HG03039 (cell line): ENCODE data around the gene ADAMTS8.

Source experiments
- ATAC-seq: cut with Tn5 transposase; IDR thresholded peaks from one replicate; pipeline ENCODE4 v1.9.1; 2021; ENCODE audit warnings: mild to moderate bottlenecking, moderate library complexity; ENCODE audit not compliant: unreplicated experiment

Gene ADAMTS8, protein sequence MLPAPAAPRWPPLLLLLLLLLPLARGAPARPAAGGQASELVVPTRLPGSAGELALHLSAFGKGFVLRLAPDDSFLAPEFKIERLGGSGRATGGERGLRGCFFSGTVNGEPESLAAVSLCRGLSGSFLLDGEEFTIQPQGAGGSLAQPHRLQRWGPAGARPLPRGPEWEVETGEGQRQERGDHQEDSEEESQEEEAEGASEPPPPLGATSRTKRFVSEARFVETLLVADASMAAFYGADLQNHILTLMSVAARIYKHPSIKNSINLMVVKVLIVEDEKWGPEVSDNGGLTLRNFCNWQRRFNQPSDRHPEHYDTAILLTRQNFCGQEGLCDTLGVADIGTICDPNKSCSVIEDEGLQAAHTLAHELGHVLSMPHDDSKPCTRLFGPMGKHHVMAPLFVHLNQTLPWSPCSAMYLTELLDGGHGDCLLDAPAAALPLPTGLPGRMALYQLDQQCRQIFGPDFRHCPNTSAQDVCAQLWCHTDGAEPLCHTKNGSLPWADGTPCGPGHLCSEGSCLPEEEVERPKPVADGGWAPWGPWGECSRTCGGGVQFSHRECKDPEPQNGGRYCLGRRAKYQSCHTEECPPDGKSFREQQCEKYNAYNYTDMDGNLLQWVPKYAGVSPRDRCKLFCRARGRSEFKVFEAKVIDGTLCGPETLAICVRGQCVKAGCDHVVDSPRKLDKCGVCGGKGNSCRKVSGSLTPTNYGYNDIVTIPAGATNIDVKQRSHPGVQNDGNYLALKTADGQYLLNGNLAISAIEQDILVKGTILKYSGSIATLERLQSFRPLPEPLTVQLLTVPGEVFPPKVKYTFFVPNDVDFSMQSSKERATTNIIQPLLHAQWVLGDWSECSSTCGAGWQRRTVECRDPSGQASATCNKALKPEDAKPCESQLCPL

DNA sequence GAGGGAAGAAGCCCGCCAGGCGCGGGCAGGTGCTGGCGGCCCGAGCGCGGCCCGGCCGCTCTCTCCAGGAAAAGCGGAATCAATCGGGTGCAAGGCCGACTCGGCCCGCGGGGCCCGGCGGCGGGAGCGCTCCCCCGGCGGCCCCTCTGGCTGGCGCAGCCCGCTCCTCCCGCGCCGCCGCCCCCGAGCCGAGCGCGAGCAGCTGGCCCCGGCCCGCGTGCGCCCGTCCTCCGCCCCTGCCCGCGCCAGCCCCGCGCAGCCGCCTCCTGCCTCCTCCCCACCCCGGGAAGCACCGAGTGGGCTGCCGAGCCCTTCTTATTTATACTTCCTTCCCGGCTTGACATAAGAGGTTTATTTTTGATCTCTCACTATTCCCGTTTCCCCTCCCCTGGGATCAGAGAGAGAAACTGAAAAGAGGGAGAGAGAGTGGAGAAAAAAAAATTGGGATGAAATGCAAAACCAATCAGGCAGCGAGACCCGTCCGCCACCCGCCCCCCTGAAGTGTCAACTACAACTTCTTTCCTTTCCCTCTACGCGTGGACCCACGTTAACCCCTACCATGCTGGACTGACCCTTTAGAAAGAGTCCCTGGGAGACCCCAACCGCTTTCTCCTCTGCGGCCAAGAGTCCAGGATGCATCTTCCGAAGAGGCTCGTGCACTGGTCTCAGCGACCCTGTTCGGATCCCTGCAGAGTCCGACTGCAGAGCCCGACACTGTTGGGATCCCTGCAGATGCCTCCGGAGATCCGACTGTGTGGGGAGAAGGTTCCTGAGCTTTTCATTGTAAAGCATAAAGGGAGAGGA lies at the start of gene ADAMTS8:
Gene ADAMTS8, minus strand, starts transcription at position 294 of the 804 bp plus-strand sequence. CDS start 323 bp downstream, outside the sequence.
- ATAC-seq, result no peak

DNA sequence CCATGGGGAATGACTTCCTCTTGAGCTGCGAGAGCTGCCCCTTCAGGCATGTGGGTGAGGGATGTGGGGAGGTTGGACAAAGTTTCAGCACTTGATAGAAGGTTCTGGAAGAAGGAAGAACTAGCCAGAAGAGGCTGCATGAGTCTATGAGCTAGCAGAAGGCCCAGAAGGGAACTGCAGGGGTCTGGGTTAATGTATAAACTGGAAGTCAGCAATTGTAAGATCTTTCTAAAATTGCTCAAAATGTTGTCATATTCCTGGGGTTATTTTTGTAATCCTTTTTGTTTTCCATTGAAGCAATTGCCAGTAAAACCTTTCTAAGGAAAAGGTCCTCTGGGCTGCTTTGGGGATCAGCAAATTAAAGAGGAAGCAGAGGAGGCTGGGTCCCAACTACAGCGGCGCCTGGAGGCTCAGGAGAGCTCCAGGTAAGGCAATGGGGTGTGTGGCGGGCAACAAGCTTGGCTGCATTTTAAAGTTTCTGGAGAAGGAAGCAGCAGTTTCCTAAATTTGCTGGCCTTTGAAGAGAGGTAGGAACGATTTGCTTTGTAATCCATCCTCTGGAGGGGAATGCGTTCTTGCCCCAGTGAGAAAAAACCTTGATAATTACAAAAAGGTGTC lies 49.3 kb upstream of the ADAMTS8 start:
- ATAC-seq, result no peak

DNA sequence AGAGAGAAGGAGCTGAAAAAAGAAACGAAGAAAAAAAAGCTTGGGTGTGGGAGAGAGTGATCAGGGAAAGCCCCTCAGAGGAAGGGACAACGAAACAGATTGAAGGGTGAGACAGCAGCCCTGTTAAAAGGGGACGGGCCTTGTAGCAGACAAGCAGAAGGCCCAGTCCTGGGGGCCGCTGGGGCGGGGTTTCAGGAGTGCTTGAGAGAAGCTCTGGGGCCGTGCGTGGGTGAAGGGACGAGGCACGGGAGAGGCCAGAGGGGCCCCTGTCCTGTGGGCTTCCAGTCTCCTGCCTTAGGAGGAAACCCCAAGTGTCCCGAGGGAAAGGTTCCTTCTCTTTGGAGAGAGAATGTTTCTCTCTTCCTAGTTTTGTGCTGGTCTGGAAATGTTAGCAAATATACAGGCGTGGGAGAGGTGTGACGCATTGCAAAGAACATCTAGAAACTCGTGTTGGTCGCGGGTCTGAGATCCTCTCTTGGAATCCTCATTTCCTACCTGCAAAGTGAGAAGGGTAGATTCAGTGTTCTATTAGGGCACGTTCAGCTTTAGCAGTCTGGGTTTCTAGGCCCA lies 48.6 kb upstream of the ADAMTS8 start:
- ATAC-seq, result no peak

DNA sequence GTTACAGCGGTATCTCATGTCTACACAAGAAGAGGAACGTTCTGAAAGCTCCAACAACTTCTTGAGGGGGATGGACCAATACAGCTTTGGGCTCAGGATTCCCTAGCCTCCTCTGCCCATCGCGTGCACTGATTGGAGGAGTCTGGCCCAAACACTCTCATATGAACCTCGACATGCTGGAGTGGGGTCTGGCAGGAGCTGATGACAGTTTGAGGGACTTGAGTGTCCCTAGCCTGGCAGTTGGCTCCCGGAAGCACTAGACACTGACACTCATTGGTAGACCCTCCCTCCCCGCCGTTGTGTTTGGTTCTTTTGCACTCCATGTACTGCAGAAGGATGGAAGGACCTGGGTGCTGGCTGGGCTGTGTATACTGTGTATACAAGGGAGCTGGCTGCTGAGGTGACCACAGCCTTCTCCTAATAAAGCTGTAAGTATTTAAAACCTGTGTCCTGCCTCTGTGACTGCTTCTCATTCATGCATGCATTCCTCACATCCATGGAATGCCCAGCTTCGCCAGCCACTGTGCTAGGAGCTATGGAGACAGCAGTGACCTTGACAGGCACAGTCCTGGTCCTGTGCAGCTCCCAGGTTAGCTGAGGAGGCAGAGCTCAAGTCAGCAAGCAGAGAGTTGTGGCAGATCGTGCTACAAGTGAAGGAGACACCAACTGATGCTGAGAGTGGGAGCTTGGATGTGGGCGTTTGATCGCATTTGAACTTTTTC lies 48.0 kb upstream of the ADAMTS8 start:
- ATAC-seq, result no peak

DNA sequence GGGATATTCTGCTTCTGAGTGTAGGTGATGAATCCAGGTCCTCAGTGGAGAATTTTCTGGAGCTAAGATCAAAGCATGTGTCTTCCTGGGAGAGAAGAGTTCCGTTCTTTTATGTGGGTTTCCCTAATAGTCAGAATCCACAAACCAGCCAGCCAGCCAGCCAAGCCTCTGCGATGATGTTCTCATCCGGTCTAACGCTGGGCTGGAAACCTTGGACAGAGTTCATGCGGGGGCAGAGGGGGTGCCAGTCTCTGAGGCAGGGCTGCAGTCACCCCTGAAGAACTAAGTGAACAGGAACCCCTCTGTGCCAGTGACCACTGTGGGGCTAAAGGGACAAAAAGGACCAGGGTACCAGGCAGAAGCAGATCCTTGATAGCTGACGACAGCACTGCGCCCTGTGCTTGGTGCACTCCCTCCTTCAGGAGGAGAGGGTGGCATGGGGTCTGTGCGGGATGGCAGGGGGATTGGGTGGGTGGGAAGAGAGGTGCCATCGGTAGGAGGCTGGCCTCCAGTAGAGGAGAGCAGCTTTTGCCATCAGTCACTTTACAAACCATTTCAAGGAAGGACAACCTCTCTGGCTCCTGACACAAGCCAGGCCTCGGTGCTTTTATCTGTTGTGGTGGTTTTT lies 47.1 kb upstream of the ADAMTS8 start:
- no peak for ATAC-seq

DNA sequence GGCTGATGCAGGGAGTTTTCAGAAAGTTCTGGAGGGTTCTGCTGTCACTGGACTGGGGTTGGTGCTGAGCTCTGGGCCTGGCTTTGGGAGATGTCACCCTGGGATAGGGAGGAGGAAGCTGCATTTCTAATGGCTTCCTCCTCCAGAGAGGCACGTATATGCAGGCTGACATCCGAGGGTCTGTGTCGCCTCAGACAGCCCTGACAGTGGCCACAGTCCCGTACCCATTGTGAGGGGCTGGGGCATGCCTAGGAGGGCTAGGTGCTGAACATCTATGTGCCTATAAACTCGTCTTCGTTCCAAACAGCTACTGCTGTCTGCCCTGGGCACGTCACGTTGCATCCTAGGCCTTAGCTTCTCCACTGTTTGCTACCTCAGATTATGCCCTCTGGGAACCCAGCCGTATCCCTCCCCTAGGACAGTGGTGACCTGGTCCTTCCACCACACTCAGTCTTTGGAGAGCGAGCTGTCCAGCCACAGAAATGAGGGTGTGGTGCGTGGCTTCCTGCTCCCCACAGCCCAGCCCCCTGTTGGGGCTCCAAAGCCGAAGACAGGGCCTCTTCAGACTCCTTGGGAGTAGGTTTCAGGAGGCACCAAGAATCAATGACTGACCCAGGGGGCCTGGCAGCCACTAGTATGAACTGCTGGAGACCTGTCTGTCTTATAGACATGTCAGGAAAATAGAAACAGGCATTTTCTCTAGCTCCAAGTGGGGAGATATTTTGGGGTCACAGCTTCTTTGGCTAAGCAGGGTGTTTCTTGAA lies 46.4 kb upstream of the ADAMTS8 start:
- ATAC-seq, result no peak

DNA sequence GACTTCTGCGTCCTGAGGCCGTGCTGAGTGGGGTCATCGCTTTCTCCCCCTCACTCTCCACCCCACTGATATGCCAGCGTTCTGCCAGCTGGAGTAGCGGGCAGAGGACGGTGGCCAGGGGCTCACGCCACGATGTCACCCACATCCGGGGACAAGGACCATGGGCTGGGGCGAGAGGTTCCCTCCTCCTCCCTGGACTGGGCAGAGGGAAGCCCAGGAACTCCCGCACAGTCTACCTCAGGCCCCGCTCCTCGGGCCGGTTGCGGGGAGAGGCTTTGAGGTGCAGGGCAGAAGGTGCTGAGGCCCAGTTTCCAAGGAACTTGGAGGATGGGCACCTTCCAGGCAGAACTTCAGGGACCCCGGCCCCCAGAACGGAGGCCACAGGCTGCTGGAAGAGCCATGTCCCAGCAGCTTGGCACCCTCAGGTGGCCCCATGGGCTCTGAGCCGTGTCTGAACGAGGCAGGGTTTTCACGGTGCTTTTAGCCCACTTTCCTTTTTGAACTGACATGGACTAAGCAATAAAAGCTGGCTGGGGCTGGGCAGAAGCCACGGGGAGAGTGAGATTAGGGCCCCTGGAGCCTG lies 45.5 kb upstream of the ADAMTS8 start:
- ATAC-seq, result no peak

DNA sequence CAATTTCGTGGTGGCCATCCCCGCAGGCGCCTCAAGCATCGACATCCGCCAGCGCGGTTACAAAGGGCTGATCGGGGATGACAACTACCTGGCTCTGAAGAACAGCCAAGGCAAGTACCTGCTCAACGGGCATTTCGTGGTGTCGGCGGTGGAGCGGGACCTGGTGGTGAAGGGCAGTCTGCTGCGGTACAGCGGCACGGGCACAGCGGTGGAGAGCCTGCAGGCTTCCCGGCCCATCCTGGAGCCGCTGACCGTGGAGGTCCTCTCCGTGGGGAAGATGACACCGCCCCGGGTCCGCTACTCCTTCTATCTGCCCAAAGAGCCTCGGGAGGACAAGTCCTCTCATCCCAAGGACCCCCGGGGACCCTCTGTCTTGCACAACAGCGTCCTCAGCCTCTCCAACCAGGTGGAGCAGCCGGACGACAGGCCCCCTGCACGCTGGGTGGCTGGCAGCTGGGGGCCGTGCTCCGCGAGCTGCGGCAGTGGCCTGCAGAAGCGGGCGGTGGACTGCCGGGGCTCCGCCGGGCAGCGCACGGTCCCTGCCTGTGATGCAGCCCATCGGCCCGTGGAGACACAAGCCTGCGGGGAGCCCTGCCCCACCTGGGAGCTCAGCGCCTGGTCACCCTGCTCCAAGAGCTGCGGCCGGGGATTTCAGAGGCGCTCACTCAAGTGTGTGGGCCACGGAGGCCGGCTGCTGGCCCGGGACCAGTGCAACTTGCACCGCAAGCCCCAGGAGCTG lies 44.8 kb upstream of the ADAMTS8 start:
- no peak for ATAC-seq

DNA sequence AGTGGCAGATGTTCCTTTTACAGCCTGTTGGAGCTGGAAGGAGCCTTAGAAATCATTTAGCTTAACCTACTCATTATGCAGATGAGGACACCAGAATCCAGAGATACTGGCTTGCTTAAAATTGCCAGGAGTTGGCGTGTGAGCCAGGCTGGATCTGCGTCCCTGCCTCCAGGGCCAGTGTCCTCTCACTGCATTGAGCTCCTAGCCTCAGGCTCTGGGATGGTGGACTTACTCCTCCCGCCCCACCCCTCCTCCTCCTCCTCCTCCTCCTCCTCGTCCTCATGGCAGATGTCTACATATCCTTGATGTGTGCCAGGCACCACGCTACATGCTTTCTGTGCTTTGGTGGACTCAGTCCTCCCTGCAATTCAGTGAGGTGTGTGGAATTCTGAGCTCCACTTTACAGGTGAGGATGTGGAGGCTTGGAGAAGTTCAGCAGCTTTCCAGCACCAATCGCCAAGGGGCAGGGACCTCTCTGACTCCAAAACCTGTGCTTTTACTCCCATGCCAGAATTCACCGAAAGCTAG lies 44.1 kb upstream of the ADAMTS8 start:
- no peak for ATAC-seq

DNA sequence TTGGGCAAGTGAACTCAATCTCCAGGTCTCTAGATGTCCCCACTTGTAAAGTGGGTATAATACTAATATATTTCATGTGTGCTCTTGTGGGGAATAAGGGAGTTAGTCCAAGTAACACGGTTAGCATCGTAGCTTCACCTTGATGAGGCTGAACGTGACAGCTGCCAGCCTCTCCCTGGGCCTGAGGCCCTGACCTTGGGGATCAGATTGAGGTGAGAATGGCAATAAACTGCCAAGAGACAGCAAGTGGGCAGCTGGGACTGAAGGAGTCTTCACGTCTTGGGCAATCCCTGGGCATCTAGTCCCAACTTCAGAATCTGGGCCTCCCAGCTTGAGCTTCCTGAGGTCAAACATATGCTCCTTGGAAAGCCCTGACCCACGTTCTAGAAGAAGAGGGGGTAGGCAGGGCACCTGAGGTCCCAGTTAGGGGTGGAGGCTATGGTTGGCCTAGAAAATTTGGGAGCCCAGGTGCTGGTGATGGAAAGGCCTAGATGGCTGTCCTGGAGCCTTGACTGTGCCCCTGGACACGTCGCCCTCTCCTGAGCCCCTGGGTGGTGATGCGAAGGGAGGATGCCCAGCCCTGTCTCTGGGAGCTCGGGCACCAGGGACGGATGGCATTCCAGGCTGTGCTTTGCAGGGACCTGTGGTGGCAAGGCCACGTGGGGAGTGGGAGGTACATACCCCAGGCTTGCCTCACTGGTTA lies 43.5 kb upstream of the ADAMTS8 start:
- ATAC-seq, result no peak

DNA sequence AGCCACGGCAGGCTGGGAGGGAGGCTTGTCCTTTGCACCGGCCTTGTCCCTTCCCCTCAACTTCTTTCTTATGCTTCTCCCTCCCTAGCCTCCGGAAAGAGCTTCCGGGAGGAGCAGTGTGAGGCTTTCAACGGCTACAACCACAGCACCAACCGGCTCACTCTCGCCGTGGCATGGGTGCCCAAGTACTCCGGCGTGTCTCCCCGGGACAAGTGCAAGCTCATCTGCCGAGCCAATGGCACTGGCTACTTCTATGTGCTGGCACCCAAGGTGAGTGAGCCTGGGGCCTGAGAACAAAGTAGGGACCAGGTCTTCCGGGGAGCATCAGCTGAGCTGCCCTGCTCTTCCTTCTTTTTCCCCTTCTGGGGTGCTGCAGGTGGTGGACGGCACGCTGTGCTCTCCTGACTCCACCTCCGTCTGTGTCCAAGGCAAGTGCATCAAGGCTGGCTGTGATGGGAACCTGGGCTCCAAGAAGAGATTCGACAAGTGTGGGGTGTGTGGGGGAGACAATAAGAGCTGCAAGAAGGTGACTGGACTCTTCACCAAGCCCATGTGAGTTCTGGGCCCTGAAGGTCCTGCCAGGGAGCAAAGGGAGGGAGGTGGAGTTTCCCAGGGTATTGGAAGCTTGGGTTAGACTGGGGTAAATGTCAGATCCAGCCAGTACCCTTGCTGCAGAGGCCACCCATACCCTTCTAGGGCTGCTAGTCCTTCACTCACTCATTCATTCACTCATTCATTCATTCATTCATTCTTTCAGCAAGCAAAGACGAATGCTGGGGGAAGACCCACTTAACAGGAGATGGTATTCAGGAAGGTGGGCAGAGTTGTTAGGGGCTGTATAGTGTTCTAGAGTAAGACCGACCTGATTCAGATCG lies 42.7 kb upstream of the ADAMTS8 start:
- ATAC-seq, result no peak

DNA sequence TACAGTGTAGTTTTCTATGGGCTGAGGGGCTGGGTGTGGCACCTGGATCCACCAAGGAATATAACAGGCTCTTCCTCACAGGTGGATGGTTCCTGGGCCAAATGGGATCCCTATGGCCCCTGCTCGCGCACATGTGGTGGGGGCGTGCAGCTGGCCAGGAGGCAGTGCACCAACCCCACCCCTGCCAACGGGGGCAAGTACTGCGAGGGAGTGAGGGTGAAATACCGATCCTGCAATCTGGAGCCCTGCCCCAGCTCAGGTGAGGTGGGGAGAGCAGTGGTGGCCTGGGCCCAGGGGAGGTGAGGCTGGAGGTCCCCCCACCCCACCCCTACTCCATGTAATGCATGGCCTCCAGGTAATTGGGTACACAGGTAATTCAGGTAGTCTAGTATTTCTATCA lies 40.8 kb upstream of the ADAMTS8 start:
- no peak for ATAC-seq

DNA sequence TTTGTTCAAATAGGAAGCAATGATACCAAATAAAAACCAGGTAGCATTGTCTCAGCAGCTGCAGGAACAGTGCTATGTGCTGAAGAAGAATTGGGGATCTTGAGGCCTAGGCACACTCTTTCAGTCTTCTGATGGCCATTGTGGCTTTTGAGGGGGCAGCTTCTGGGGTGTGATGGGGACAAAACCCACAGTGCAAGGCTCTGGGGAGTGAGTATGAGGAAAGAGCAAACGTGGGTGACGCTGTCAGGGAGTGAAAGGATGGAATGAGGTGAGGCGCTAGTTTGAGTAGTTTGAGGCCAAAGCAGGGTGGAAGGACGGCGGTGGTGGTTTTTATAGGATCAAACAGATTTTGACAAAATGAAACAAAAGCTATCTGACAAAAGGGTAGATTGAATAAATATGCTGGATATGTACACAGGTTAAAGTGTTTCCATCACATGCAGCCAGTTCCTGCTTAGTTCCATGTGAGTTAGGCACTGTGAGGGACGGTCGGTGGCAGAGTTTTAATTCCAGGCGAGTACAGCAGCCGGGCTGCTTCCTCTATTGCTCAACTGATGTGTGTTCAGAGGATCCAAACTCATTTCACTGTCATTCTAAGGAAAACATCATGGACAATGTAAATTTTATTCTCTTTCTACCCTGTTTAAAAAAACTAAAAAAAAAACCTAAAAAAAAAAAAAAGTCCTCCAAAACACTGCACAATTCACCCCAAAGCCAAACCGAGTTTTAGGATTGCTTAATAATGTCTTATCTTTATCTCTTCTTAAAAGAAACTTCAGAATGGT lies 38.9 kb upstream of the ADAMTS8 start:
- ATAC-seq, result no peak

DNA sequence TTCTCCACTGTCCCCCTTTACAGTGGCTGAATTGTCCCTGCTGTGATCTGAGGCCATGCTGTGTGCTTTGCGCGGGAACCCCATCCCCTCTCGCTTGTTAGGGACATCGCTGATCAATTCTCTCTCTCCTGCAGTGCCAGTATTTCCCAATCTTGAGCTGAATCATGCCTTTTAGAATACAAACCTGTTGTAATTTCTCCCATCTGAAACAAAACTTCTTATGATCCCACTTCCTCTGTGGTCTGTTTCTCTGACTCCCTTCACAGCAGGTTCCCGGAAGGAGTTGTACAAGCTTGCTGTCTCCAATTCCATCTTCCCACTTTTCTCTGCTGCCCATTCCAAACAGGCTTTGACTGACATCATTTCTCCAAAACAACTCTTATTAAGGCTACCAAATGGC lies 36.9 kb upstream of the ADAMTS8 start:
- ATAC-seq, result no peak

DNA sequence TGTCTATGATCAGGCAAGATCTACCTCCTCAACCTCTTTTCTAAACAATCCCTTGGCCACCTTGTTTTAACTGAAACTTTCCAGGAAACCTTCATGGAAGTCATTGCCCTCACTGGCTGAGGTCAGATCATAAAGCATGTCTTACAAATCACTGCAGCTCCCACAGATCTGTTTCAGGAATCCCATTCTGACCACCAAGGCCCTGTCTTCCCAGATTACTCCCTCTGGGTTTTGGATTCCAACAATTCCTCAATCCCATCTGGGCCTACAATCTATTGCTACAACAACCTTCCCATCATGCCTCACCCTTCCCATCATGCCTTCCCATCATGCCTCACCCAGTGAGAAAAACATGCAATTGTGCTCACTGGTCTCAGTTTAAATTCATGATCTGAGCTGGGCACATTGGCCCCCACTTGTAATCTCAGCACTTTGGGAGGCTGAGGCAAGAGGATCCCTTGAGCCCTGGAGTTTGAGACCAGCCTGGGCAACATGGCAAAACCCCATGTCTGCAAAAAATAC lies 35.9 kb upstream of the ADAMTS8 start:
- no peak for ATAC-seq
